ENCODE data around the gene PPM1J.

DNA sequence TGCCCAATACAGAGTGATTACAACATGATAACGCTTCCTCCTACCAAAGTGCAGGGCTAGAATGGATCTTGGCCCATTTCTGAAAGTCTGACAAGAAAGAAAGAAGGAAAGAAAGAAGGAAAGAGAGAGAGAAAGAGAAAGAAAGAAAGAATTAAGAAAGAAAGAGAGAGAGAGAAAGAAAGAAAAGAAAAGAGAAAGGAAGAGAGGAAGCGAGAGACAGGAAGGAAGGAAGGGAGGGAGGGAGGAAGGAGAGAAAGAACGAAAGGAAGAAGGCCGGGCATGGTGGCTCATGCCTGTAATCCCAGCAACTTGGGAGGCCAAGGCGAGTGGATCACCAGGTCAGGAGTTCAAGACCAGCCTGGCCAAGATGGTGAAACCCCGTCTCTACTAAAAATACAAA lies 44.1 kb upstream of the PPM1J start:
- TF ChIP-seq, protein P1, sequence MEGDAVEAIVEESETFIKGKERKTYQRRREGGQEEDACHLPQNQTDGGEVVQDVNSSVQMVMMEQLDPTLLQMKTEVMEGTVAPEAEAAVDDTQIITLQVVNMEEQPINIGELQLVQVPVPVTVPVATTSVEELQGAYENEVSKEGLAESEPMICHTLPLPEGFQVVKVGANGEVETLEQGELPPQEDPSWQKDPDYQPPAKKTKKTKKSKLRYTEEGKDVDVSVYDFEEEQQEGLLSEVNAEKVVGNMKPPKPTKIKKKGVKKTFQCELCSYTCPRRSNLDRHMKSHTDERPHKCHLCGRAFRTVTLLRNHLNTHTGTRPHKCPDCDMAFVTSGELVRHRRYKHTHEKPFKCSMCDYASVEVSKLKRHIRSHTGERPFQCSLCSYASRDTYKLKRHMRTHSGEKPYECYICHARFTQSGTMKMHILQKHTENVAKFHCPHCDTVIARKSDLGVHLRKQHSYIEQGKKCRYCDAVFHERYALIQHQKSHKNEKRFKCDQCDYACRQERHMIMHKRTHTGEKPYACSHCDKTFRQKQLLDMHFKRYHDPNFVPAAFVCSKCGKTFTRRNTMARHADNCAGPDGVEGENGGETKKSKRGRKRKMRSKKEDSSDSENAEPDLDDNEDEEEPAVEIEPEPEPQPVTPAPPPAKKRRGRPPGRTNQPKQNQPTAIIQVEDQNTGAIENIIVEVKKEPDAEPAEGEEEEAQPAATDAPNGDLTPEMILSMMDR (IDR thresholded peaks at IDR 0.05; ENCODE audit: low read length): no peak
- TF ChIP-seq EZH2 (optimal IDR thresholded peaks at IDR 0.05; ENCODE audit: low read depth, low read length) (no peak), EZH2phosphoT487 (IDR thresholded peaks at IDR 0.05; ENCODE audit: low read length) (no peak)
